Globus pallidus (tissue), 1 donor: ENCODE data around the gene SPACA7.

Experiments
- DNase-seq: peaks from one replicate; pipeline ENCODE4 v3.0.0-alpha.2; 2015; ENCODE audit warnings: low spot score

Gene SPACA7

GRCh38 chr13:112465251-112466131 is 89.3 kb downstream of the SPACA7 start:
- DNase-seq = no peak

GRCh38 chr13:112466132-112467058 is 90.2 kb downstream of the SPACA7 start:
- no peak for DNase-seq

- DNase-seq = no peak
These were observed 91.1 kb downstream of the SPACA7 start for GRCh38 chr13:112467236-112467635.

- no peak for DNase-seq
These were observed 91.9 kb downstream of the SPACA7 start for GRCh38 chr13:112468069-112468468.

- no peak for DNase-seq
These were observed 93.1 kb downstream of the SPACA7 start for GRCh38 chr13:112469071-112469745.

GRCh38 chr13:112473818-112474217 is 97.7 kb downstream of the SPACA7 start:
- no peak for DNase-seq

GRCh38 chr13:112474869-112475268 is 98.7 kb downstream of the SPACA7 start:
- no peak for DNase-seq

GRCh38 chr13:112475889-112476288 is 99.7 kb downstream of the SPACA7 start:
- no peak for DNase-seq

- DNase-seq = no peak
These were observed 101.0 kb downstream of the SPACA7 start for GRCh38 chr13:112477070-112477619.

GRCh38 chr13:112479389-112479788 is 103.2 kb downstream of the SPACA7 start:
- no peak for DNase-seq

GRCh38 chr13:112481458-112481857 is 105.3 kb downstream of the SPACA7 start:
- DNase-seq = no peak

- DNase-seq = no peak
These were observed 107.1 kb downstream of the SPACA7 start for GRCh38 chr13:112483299-112483698.
